Measurements from ENCODE around the gene RPL39L.
"Not testable (repeated sequence)": the region's sequence is repeated elsewhere in the genome, so short reads cannot be mapped to it uniquely, and the experiment has no call there.

DNA sequence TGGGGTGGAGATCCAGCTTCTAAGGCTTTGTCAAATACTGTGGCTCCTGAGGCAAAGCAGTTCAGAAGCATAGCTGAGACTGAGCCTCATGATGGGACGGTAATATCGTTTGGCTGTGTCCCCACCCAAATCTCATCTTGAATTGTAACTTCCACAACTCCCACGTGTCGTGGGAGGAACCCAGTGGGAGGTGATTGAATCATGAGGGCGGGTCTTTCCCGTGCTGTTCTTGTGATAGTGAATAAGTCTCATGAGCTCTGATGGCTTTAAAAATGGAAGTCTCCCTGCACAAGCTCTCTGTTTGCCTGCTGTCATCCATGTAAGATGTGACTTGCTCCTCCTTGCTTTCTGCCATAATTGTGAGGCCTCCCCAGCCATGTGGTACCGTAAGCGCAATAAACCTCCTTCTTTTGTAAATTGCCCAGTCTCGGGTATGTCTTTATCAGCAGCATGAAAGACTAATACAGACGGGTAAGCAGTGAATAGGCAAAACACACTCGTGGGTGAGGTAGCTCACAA lies 4.1 kb downstream of the RPL39L start:
- not testable (repeated sequence) for TF ChIP-seq POLR2A (IDR thresholded peaks at IDR 0.05)
- TF ChIP-seq, protein P1, sequence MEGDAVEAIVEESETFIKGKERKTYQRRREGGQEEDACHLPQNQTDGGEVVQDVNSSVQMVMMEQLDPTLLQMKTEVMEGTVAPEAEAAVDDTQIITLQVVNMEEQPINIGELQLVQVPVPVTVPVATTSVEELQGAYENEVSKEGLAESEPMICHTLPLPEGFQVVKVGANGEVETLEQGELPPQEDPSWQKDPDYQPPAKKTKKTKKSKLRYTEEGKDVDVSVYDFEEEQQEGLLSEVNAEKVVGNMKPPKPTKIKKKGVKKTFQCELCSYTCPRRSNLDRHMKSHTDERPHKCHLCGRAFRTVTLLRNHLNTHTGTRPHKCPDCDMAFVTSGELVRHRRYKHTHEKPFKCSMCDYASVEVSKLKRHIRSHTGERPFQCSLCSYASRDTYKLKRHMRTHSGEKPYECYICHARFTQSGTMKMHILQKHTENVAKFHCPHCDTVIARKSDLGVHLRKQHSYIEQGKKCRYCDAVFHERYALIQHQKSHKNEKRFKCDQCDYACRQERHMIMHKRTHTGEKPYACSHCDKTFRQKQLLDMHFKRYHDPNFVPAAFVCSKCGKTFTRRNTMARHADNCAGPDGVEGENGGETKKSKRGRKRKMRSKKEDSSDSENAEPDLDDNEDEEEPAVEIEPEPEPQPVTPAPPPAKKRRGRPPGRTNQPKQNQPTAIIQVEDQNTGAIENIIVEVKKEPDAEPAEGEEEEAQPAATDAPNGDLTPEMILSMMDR (IDR thresholded peaks at IDR 0.05 in 8 of 11, conservative IDR thresholded peaks at IDR 0.05 in 3 of 11): not testable (repeated sequence)

Data from spleen (tissue), 7 donors.